ENCODE results near the gene ZCCHC14. TPM values are rescaled to one million over a fixed set of nuclear protein-coding genes. Genes with fewer than 3 reads are reported as not detected.
A peak's percentile ranks its signal among the peaks of the same experiment; 100 is the strongest.
"Not testable (repeated sequence)": the region's sequence is repeated elsewhere in the genome, so short reads cannot be mapped to it uniquely, and the experiment has no call there.

The ZCCHC14 gene
- total RNA-seq, 4 donors from 2014 or later: 12.9 to 24.7 (median 18.6) TPM

DNA sequence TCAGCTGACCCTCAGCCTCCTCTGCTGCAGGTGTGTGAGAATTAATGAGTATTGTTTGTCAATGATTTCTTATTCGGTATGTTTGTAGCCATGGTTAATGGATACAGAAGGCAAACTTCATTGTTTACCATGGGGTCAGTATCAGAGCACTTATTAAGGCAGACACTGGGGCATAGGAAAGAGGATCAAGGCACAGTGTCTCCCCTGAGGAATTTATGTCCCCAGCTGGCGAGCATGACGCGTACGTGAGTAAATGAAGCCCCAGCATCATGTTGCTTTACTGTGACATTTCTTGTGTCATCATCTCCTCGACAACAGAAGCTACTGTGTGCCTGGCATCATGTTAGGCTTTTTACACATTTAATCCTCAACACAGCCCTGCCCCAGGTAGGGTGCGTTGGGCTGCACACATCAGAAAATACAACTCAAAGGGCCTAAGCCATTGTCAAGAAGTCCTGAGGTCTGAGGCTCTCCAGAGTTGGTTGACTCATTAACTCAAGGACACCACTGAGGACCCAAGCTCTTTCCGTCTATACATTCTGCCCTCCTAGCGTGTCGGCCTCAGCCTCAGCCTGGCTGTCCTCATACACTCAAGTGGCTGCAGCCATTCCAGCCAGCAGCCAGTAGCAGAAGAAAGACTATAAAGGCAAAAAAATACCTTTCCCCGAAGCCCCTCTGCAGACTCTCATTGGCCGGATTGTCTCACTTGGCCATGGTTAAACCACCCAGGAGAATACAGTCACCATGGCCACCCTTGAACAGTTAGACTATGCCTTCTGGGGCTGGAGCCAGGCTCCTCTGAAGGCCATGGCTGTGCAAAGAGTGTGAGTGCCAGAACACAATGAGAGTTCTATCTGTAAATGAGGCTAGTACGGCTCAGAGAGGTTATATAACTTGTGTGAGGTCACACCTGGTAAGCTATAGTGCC lies 13.9 kb upstream of the ZCCHC14 start:
- intact Hi-C loops (cut with DNase I): no loop called here

DNA sequence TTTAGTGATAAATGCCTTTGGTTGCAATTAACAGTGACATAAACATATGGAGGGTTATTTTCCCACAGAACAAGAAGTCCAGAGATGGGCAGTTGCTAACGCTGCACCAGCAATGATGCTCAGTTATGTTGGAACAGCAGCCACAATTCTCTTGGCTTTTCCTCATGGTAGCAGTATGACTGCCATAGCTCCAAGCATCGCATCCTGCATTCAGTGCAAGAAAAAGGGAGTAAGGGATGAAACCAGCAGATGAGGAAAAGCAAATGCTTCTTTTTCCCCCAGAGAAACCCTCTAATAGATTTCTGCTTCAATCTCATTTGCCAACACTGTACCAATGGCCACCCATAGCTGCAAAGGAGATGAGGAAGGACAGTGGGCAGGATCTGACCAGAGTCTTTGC lies 13.0 kb upstream of the ZCCHC14 start:
- intact Hi-C loops (cut with DNase I): no loop called here
- WGBS: 100% methylated on average over 2 of the region's 2 CpGs
- Histone ChIP-seq H3K27ac (replicated peaks in 1 of 4) (no peak overlapping the region), H3K4me3 (no peak overlapping the region), H3K9me3 (no peaks in the 10 kb centered on the region), H3K4me1 (peaks cover 0 to 20% (median 16%) of the 10 kb centered on the region in 4 donors), H3K27me3 (peaks cover 0 to 11% (median 0%) of the 10 kb centered on the region in 4 donors), H3K36me3 (no peaks in the 10 kb centered on the region)
- TF ChIP-seq POLR2AphosphoS5 (IDR thresholded peaks at IDR 0.05) (no peak), EP300 (IDR thresholded peaks at IDR 0.05) (no peak), POLR2A (IDR thresholded peaks at IDR 0.05; ENCODE audit: low read depth) (no peak)
- TF ChIP-seq, protein P1, sequence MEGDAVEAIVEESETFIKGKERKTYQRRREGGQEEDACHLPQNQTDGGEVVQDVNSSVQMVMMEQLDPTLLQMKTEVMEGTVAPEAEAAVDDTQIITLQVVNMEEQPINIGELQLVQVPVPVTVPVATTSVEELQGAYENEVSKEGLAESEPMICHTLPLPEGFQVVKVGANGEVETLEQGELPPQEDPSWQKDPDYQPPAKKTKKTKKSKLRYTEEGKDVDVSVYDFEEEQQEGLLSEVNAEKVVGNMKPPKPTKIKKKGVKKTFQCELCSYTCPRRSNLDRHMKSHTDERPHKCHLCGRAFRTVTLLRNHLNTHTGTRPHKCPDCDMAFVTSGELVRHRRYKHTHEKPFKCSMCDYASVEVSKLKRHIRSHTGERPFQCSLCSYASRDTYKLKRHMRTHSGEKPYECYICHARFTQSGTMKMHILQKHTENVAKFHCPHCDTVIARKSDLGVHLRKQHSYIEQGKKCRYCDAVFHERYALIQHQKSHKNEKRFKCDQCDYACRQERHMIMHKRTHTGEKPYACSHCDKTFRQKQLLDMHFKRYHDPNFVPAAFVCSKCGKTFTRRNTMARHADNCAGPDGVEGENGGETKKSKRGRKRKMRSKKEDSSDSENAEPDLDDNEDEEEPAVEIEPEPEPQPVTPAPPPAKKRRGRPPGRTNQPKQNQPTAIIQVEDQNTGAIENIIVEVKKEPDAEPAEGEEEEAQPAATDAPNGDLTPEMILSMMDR (IDR thresholded peaks at IDR 0.05): no peak
- no peak for DNase-seq (ENCODE audit: extremely low spot score)

More for the DNA sequence above, 13.9 kb upstream of the ZCCHC14 start:
- 84% methylated on average over 13 of the region's 13 CpGs for WGBS
- peak overlapping the region in 1 of 4 donors; percentile 13 for H3K4me3 ChIP-seq
- H3K27me3 ChIP-seq: peaks cover 0 to 15% (median 0%) of the 10 kb centered on the region in 4 donors
- DNase-seq (ENCODE audit: extremely low spot score): no peak
- TF ChIP-seq, protein P1 (IDR thresholded peaks at IDR 0.05): no peak
- TF ChIP-seq POLR2AphosphoS5 (IDR thresholded peaks at IDR 0.05) (no peak), POLR2A (IDR thresholded peaks at IDR 0.05; ENCODE audit: low read depth) (no peak)
- no peaks in the 10 kb centered on the region for H3K9me3 ChIP-seq
- H3K4me1 ChIP-seq: peaks cover 0 to 20% (median 16%) of the 10 kb centered on the region in 4 donors
- peak overlapping the region in 1 of 4 donors; percentile 57 for H3K27ac ChIP-seq (replicated peaks in 1 of 4)
- H3K36me3 ChIP-seq: no peaks in the 10 kb centered on the region

DNA sequence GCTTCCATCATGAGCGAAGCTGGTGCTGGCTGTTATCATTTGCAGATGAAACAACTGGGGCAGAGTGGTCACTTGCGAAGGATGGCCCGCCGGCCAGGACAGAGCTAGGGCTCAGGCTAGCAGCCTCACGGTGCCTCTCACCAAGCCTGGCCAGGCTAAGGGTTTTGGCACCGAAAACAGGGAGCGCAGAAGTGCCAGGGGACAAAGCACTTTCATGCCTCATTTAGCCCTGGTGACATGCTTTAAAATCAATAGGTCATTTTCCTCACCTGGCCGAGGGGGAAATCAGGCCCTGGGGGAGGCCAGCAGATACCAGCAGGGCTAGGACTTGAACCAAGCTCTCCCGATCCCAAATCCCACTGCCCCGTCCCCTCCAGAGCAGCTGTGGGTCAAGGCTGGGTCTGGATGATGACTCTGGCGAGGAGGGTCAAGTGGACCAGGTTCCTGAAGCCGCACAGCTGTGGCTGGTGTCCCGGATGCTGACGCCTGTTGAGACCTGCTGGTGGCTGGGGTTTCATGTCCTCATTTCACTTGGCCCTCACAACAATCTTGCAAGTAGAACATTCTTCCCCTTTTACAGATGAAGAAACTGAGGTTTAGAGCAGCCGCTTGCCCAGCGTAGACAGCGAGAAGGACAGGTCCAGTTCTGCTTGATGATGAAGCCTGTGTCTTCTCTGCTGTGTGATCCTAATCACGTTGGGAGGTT lies 10.6 kb upstream of the ZCCHC14 start:
- H3K9me3 ChIP-seq; H3K36me3 ChIP-seq; H3K27me3 ChIP-seq; intact Hi-C loops (cut with DNase I); DNase-seq (ENCODE audit: extremely low spot score); H3K27ac ChIP-seq (replicated peaks in 1 of 4); H3K4me3 ChIP-seq: not testable (repeated sequence)
- peaks cover 0 to 18% (median 15%) of the 10 kb centered on the region in 4 donors for H3K4me1 ChIP-seq
- WGBS: 81% methylated on average over 17 of the region's 18 CpGs

DNA sequence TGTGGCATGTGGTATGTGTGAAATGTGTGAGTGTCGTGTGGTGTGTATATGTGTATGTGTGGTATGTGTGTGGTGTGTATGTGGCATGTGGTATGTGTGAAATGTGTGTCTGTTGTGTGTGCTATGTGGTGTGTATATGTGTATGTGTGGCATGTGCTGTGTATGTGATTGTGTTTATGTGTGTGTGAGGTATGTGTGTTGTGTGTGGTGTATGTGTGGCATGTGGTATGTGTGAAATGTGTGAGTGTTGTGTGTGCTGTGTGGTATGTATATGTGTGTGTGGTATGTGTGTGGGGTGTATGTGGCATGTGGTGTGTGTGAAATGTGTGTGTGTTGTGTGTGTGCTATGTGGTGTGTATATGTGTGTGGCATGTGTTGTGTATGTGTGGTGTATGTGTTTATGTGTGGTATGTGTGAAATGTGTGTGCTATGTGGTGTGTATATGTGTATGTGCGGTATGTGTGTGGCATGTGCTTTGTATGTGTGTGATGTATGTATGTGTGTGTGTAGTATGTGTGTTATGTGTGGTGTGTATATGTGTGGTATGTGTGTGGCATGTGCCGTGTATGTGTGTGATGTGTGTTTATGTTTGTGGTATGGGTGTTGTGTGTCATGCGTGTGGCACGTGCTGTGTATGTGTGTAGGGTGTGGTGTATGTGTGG lies 9.6 kb upstream of the ZCCHC14 start:
- Histone ChIP-seq H3K36me3 (no peaks in the 10 kb centered on the region), H3K27ac (replicated peaks in 1 of 4) (no peak overlapping the region), H3K9me3 (no peaks in the 10 kb centered on the region), H3K4me3 (no peak overlapping the region), H3K27me3 (peaks cover 0 to 2% (median 0%) of the 10 kb centered on the region in 4 donors), H3K4me1 (peaks cover 0 to 8% (median 6%) of the 10 kb centered on the region in 4 donors)
- no peak for DNase-seq (ENCODE audit: extremely low spot score)
- intact Hi-C loops (cut with DNase I): no loop called here
- 89% methylated on average over 5 of the region's 5 CpGs for whole genome bisulfite sequencing
- TF ChIP-seq EP300 (IDR thresholded peaks at IDR 0.05): no peak
- TF ChIP-seq, protein P1 (IDR thresholded peaks at IDR 0.05): no peak
- no peak for TF ChIP-seq POLR2A (IDR thresholded peaks at IDR 0.05; ENCODE audit: low read depth)
- TF ChIP-seq POLR2AphosphoS5 (IDR thresholded peaks at IDR 0.05): no peak

DNA sequence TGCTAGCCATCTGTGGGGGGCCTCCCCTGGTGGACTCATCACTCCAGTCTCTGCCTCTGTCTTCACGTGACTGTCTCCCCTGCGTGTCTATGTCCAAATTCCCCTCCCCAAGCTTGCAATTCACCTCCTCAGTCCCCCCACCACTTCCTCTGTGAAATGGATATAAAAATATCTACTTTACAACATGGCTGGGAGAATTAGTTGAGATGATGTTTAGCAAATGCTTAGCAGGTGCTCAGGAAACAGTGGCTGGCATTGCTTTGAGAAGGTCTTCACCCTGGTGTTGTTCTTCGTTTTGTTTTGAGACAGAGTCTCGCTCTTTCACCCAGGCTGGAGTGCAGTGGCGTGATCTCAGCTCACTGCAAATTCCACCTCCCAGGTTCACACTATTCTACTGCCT lies 8.3 kb upstream of the ZCCHC14 start:
- Histone ChIP-seq H3K4me1 (peaks cover 0 to 5% (median 0%) of the 10 kb centered on the region in 4 donors), H3K36me3 (no peaks in the 10 kb centered on the region), H3K27me3 (no peaks in the 10 kb centered on the region), H3K9me3 (no peaks in the 10 kb centered on the region), H3K4me3 (no peak overlapping the region), H3K27ac (replicated peaks in 1 of 4) (no peak overlapping the region)
- DNase-seq (ENCODE audit: extremely low spot score): no peak
- intact Hi-C loops (cut with DNase I): no loop called here
- TF ChIP-seq POLR2AphosphoS5 (IDR thresholded peaks at IDR 0.05) (no peak), POLR2A (IDR thresholded peaks at IDR 0.05; ENCODE audit: low read depth) (no peak), EP300 (IDR thresholded peaks at IDR 0.05) (no peak)
- TF ChIP-seq, protein P1 (IDR thresholded peaks at IDR 0.05): no peak
- 90% methylated on average over 5 of the region's 5 CpGs for WGBS

All from esophagus muscularis mucosa (tissue), 4 donors.